Neural progenitor cell (in vitro differentiated cells): ENCODE measurements around the gene CCT8L2.
"Not testable (repeated sequence)": the region's sequence is repeated elsewhere in the genome, so short reads cannot be mapped to it uniquely, and the experiment has no call there.

Experiments
- EZH2 ChIP-seq: fragments of 200-600 bp; sonication (generic); IDR thresholded peaks from 2 replicates; pipeline ENCODE4 v1.6.1; 2017; ENCODE audit warnings: antibody characterized with exemption, mild to moderate bottlenecking, moderate library complexity
- EZH2phosphoT487 ChIP-seq: fragments of 200-600 bp; sonication (generic); IDR thresholded peaks from 2 replicates; pipeline ENCODE4 v1.6.1; 2017; ENCODE audit warnings: antibody characterized with exemption

DNA sequence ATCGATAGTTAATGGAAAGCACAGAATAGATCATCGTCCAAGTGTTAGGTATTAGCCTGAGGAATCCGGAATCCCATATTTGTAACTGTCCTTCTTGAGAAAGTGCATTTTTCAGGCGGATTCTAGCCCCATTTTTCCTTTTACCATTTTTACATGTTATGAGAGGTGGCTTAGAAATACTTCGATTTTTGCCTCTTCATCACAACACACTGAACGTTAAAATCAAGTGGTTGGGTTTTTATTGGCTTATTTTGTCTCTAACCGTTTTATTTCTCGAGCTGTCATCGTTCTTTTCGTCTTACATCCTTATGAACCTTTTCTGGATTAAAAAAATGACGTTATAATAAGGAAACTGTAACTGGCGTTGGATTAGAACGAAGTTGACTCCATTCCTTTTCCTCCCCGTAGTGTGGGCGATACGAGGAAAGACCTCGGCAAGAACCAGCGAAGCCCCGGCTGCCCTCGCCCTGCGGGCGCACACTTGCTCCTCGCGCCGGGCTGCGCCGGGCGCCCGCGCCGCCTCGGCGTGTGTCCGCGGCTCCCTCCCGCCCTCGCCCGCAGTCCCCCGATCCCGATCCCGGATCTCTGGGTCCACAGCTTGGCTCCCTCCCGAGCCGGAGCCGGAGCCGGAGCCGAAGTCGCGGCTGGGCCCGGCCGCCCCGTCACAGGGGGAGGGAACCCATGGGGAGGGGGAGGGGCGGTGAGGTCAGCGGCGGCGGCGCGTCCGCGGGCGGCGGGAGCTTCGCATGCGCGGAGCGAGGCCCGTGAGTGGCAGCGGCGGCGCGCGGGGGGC is 8.2 kb upstream of the CCT8L2 start:
- TF ChIP-seq EZH2phosphoT487, EZH2: not testable (repeated sequence)
